Measurements from ENCODE around the gene SLIT1.
"Not testable (repeated sequence)": the region's sequence is repeated elsewhere in the genome, so short reads cannot be mapped to it uniquely, and the experiment has no call there.

The SLIT1 gene

DNA sequence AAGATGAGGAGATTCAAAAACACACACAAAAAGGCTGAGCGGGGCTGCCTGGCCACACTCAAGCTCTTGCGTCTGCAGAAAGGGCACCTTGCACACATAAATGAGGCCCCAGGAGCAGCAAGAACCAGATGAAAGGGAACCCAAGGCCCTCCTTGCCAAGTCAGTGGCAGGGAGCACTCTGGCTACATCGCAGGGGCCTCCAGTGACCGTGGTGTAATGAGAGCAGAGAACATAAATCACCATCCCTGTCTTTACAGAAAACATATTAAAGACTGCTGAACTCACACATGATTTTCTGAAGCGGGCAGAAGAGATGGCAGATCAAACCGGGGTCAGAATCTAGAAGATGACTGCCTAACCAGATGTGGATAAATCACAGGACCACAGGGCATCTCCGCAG lies 80.5 kb downstream of the SLIT1 start:
- no peak for DNase-seq

- DNase-seq, result no peak
Measured at GRCh38 chr10:97103316-97104080, 82.3 kb downstream of the SLIT1 start.

- DNase-seq, result no peak
Measured at GRCh38 chr10:97102441-97102840, 83.3 kb downstream of the SLIT1 start.

GRCh38 chr10:97101166-97101940 lies 84.4 kb downstream of the SLIT1 start:
- DNase-seq, result no peak

DNA sequence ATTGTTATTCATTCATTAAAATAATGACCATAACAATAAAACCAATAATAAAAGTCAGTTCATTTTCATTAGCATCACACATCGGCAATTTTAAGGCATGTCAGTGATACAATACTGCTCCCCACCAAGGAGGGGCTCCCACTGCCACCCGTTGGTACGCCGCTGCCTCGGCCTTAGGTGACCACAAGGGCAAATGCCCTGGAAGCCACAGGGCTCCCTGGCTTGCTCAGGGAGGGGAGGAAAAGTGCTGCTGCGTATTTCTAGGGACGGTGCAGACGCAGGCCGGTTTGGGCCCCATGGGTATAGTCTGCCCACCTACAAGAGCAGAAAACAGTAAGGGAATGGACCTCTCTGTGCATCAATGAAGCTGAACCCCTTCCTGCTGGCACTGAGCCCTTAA lies 85.1 kb downstream of the SLIT1 start:
- no peak for DNase-seq

DNA sequence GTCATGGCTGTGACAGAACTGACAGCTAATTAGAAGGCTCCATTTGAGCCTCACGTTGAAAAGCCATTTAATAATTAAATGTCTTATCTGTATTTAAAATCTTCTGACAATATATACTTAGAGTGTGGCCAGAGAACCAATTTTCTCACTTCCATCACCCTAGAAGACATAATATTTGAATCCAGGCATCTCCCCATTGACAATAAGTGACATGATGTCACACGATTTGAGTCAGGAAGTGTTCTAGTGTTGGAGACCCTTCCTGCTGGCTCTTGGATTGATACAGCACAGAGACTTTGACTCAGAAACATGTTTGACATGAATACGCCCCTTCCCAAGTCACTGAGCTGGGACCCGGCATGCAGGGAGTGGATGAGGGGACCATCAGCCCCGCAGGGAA lies 85.9 kb downstream of the SLIT1 start:
- no peak for DNase-seq

GRCh38 chr10:97099089-97099488 lies 86.7 kb downstream of the SLIT1 start:
- no peak for DNase-seq

GRCh38 chr10:97097084-97097433 lies 88.7 kb downstream of the SLIT1 start:
- DNase-seq, result no peak

DNA sequence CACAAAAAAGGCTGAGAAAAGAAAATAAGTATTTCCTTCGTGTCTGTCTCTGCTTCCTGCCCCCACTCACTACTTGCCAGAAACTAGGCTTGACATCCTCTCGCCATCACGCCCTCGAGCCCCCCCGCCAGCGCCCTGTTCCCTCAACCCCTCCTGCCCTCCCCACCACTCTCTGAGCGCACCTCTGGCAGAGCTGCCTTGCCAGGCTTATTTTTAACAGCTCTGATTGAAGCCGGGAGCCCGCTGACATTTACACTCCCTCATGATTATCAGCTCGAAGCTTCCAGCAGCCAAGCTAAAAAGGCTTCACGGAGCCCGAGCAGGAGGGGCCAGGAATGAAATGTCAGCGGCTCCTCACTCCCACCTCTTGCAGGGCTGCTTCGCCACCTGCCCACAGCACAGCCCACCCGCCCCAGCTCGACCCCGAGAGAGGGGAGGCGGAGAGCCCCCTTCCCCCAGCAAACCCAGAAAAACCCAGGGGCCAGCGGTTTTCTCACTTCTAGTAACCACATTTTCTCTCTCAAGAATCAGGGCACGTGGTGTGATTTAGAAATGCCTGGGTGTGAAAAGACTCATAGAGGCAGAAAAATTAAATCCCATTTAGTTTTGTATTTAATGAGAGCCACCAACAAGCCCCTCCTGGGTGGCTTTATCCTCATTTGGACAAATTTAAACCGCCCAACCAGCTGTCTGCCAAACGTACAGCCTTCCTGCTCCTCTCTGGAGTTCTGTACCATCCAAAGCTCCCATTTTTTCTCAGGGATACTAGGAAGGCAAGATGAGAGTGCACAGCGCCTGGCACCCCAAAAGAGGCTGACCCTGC lies 89.3 kb downstream of the SLIT1 start:
- no peak for DNase-seq

GRCh38 chr10:97095701-97096260 lies 90.0 kb downstream of the SLIT1 start:
- DNase-seq, result no peak

GRCh38 chr10:97090644-97091043 lies 95.1 kb downstream of the SLIT1 start:
- no peak for DNase-seq

GRCh38 chr10:97090035-97090434 lies 95.7 kb downstream of the SLIT1 start:
- DNase-seq, result no peak

GRCh38 chr10:97089209-97089870 lies 96.4 kb downstream of the SLIT1 start:
- DNase-seq, result no peak

DNA sequence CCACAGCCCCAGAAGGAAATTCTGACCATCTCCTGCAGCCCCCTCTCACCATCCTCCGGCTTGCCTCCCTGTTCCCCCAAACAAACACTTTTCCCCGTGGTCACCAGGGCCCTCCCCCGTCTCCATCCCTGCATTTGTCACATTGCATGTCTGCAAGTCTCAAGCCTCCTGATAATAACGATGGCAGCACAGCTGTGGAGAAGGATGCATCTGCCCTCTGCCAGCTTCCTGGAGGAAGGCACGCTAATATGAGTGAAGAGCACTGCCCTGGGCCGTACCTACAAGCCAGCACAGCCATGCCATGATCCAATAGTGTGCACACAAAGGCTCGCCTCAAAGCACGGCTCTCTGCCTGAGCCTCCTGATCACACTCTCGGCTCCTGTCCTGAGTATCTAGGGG lies 98.5 kb downstream of the SLIT1 start:
- no peak for DNase-seq

DNA sequence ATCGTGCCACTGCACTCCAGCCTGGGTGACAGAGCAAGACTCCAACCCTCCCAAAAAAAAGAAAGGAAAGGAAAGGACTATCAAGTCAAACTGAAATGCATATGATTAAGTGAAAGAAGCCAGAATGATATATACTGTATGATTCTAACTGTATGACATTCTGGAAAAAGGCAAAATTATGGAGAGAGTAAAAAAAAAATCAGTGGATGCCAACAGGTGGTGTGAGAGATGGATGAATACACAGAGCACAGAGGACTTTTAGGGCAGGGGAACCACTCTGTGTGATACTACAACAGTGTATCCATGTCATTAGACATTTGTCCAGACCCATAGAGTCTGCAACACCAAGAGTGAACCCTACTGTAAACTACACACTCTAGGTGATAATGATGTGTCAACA lies 99.2 kb downstream of the SLIT1 start:
- DNase-seq, result no peak

DNA sequence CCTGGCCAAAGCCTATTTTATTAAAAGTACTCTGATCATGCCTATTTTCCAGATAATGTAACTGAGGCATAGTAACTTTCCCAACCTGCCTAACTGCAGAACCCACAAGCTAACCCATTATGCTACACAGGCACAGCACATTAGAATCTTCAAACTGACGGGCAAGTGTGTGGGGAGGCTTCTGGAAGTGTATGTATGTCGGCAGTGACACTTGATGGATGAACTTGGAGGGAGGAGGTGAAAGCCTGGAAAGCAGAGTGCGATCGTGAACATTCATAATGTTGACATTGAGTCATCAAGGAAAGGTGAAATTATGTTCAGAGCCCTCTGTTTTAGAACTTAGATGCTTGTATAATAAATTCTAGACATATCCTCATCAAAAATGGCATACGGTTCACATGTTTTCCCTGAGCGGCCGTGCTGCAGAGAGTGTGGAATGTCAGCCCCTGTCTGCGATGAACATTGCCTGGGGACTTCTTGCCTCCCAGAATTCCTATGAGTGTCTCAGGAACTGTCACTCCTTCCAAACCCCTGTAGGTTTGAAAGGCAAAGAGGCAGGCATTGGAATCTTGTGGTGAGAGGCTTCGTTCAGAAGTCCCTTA lies 102.4 kb downstream of the SLIT1 start:
- no peak for DNase-seq

GRCh38 chr10:97082575-97082974 lies 103.2 kb downstream of the SLIT1 start:
- not testable (repeated sequence) for DNase-seq

DNA sequence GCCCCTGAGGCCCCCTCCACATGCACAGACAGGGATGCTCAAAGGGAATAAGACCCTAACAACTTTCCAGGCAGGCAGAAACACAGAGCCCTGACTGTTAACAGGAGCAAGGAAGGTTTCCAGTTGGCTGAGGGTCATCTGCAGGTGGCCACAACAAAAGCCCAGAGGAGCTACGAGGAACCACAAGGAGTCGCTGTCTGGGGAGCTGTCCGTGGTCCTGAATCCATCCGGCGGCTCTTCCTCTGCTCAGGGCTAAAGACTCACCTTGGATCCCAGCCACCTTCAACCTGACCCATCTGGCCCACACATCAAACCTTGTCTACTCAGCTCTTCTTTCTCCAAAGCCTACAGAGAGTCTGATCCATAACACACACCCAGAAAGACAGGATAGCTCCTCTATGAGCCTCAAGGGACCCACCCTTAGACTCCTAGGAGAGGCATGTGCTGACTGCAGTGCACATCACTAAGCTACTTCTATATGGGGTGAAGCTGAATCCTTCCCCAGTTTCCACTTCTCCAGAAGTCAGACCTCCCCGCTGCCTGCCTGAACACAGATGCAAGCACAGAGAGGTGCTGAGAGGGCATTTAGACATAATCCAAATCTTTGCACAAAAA lies 104.0 kb downstream of the SLIT1 start:
- no peak for DNase-seq

GRCh38 chr10:97080051-97080776 lies 105.5 kb downstream of the SLIT1 start:
- DNase-seq, result no peak

- DNase-seq, result no peak
Measured at GRCh38 chr10:97079448-97079847, 106.3 kb downstream of the SLIT1 start.

DNA sequence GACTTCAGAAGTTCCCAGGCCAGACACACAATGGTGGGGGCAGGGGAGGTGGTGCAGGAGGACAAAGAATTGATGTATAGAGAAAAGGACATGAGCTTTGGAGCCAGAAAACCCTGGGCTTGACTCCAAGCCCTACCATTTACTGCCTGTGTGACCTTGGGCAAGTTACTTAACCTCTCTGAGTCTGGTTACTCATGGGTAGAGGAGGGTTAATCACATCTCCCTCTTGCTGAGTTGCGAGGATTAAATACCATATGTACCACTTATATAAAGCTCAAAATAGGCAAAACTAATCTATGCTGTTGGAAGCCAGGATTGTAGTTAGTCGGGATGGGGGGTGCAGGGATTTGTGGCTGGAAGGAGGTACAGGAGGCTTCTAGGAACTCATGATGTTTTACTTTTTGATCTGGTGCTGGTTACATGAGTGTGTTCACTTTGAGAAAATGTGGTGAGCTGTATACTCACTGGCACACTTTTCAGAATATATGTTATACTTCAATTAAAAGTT lies 106.8 kb downstream of the SLIT1 start:
- no peak for DNase-seq
